ENCODE measurements around the gene ITPK1.

Gene ITPK1

GRCh38 chr14:92962831-92963095 lies 153.0 kb downstream of the ITPK1 start:
- no peak for ATAC-seq
- no peak for TF ChIP-seq CSDC2 (CRISPR knock-in tag; IDR thresholded peaks at IDR 0.05)
- TF ChIP-seq, protein P1, sequence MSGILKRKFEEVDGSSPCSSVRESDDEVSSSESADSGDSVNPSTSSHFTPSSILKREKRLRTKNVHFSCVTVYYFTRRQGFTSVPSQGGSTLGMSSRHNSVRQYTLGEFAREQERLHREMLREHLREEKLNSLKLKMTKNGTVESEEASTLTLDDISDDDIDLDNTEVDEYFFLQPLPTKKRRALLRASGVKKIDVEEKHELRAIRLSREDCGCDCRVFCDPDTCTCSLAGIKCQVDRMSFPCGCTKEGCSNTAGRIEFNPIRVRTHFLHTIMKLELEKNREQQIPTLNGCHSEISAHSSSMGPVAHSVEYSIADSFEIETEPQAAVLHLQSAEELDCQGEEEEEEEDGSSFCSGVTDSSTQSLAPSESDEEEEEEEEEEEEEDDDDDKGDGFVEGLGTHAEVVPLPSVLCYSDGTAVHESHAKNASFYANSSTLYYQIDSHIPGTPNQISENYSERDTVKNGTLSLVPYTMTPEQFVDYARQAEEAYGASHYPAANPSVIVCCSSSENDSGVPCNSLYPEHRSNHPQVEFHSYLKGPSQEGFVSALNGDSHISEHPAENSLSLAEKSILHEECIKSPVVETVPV (CRISPR knock-in tag; IDR thresholded peaks at IDR 0.05): no peak

GRCh38 chr14:92962031-92962830 lies 153.5 kb downstream of the ITPK1 start:
- TF ChIP-seq ARNTL (CRISPR knock-in tag; IDR thresholded peaks at IDR 0.05; ENCODE audit: borderline replicate concordance, low read depth) (no peak), PATZ1 (CRISPR knock-in tag; IDR thresholded peaks at IDR 0.05; ENCODE audit: borderline replicate concordance) (no peak), BACH2 (CRISPR knock-in tag; IDR thresholded peaks at IDR 0.05; ENCODE audit: borderline replicate concordance) (no peak)
- ATAC-seq: no peak

DNA sequence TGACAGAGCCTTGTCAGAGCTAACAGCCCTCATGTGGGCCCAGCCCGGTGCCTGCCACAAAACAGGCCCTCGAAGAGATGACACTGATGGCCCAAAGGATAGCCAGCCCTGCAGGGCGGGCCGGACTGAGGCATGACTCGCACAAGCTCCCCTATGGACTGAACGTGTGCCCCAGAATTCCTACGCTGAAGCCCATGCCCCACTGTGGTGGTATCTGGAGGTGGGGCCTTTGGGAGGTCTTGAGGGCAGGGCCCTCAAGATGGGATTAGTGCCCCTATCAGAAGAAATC lies 154.2 kb downstream of the ITPK1 start:
- TF ChIP-seq ZC3H10 (CRISPR knock-in tag; IDR thresholded peaks at IDR 0.05) (no peak), RARB (CRISPR knock-in tag; IDR thresholded peaks at IDR 0.05) (no peak), SNAI2 (CRISPR knock-in tag; IDR thresholded peaks at IDR 0.05) (no peak), TOX (CRISPR knock-in tag; IDR thresholded peaks at IDR 0.05; ENCODE audit: borderline replicate concordance) (no peak), ESRRG (CRISPR knock-in tag; IDR thresholded peaks at IDR 0.05) (no peak), TCF4 (CRISPR knock-in tag; IDR thresholded peaks at IDR 0.05; ENCODE audit: borderline replicate concordance) (no peak), TSHZ2 (CRISPR knock-in tag; IDR thresholded peaks at IDR 0.05) (no peak), CSDC2 (CRISPR knock-in tag; IDR thresholded peaks at IDR 0.05) (no peak), GLIS3 (CRISPR knock-in tag; IDR thresholded peaks at IDR 0.05) (no peak), ISL1 (CRISPR knock-in tag; IDR thresholded peaks at IDR 0.05) (no peak), ZFP3 (CRISPR knock-in tag; IDR thresholded peaks at IDR 0.05) (no peak), ZNF565 (CRISPR knock-in tag; conservative IDR thresholded peaks at IDR 0.05; ENCODE audit: low read depth) (no peak), PATZ1 (CRISPR knock-in tag; IDR thresholded peaks at IDR 0.05; ENCODE audit: borderline replicate concordance) (no peak), ZNF8 (CRISPR knock-in tag; IDR thresholded peaks at IDR 0.05) (no peak), ARNTL (CRISPR knock-in tag; IDR thresholded peaks at IDR 0.05; ENCODE audit: borderline replicate concordance, low read depth) (no peak), ZFP30 (CRISPR knock-in tag; IDR thresholded peaks at IDR 0.05) (no peak)
- TF ChIP-seq, protein P1 (CRISPR knock-in tag; IDR thresholded peaks at IDR 0.05): no peak
- TF ChIP-seq, protein P2, sequence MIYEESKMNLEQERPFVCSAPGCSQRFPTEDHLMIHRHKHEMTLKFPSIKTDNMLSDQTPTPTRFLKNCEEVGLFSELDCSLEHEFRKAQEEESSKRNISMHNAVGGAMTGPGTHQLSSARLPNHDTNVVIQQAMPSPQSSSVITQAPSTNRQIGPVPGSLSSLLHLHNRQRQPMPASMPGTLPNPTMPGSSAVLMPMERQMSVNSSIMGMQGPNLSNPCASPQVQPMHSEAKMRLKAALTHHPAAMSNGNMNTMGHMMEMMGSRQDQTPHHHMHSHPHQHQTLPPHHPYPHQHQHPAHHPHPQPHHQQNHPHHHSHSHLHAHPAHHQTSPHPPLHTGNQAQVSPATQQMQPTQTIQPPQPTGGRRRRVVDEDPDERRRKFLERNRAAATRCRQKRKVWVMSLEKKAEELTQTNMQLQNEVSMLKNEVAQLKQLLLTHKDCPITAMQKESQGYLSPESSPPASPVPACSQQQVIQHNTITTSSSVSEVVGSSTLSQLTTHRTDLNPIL (CRISPR knock-in tag; IDR thresholded peaks at IDR 0.05; ENCODE audit: low read depth): no peak
- TF ChIP-seq, protein P3, sequence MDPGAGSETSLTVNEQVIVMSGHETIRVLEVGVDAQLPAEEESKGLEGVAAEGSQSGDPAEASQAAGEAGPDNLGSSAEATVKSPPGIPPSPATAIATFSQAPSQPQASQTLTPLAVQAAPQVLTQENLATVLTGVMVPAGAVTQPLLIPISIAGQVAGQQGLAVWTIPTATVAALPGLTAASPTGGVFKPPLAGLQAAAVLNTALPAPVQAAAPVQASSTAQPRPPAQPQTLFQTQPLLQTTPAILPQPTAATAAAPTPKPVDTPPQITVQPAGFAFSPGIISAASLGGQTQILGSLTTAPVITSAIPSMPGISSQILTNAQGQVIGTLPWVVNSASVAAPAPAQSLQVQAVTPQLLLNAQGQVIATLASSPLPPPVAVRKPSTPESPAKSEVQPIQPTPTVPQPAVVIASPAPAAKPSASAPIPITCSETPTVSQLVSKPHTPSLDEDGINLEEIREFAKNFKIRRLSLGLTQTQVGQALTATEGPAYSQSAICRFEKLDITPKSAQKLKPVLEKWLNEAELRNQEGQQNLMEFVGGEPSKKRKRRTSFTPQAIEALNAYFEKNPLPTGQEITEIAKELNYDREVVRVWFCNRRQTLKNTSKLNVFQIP (CRISPR knock-in tag; IDR thresholded peaks at IDR 0.05; ENCODE audit: borderline replicate concordance, low read depth): no peak
- ATAC-seq: no peak
